Adrenal gland (tissue), 12 donors: ENCODE data around the gene RSPO1. TPM values are rescaled to one million over a fixed set of nuclear protein-coding genes. Genes with fewer than 3 reads are reported as not detected.

Experiments used
- DNase-seq, 7 donors: peaks; one replicate each; pipeline ENCODE4 v3.0.0-alpha.2; 2019 to 2020
- H3K27ac ChIP-seq, 5 donors: fragments of 200-600 bp; sonication (generic) in 4 of 5; 1 replicate in 3 of 5; 2 replicates in 2 of 5; pipeline versions ENCODE4 v1.5.1 to v1.8.0; 2016 to 2020; ENCODE audit warnings: mild to moderate bottlenecking in 1 of 5
- H3K27me3 ChIP-seq: fragments of 200-600 bp; 2 replicates; pipeline ENCODE4 v1.8.0; 2021
- H3K36me3 ChIP-seq, 2 donors: fragments of 200-600 bp; replicated peaks in 1 of 2; 1 replicate in 1 of 2; 2 replicates in 1 of 2; pipeline versions ENCODE4 v1.5.1 to v1.8.0; 2018 to 2022
- H3K4me1 ChIP-seq, 2 donors: fragments of 200-600 bp; replicated peaks in 1 of 2; 1 replicate in 1 of 2; 2 replicates in 1 of 2; pipeline versions ENCODE4 v1.5.1 to v1.8.0; 2018 to 2021
- H3K4me3 ChIP-seq, 4 donors: fragments of 200-600 bp; sonication (generic) in 3 of 4; one replicate each; pipeline ENCODE4 v1.5.1; 2016 to 2018
- H3K9me3 ChIP-seq, 3 donors: fragments of 200-600 bp; sonication (generic) in 1 of 3; replicated peaks in 1 of 3; 1 replicate in 2 of 3; 2 replicates in 1 of 3; pipeline versions ENCODE4 v1.5.1 to v1.8.0; 2016 to 2021
- POLR2A ChIP-seq, 2 donors: fragments of 450-650 bp; IDR thresholded peaks; one replicate each; pipeline ENCODE4 v1.6.1; 2017; ENCODE audit warnings: antibody characterized with exemption in 2 of 2, mild to moderate bottlenecking in 2 of 2, moderate library complexity in 1 of 2
- WGBS, 4 donors: extraction: QIAGEN DNeasy Blood & Tissue Kit in 2 of 4; methylation state at CpG; one replicate each; pipeline versions ENCODE4 v1.1.5 to v1.1.7; 2013 to 2017; 5-methylcytosine and 5-hydroxymethylcytosine counted together
- intact Hi-C, 2 donors: fragments of 100-400 bp; cut with DNase I; formaldehyde crosslinking; loops; one replicate each; pipeline versions ENCODE4 v1.14.1 to v1.15.0; 2022 to 2023
- polyA plus RNA-seq, 3 donors: library from polyadenylated mRNA; stranded (reverse); fragments of 200-250 nt in 2 of 3; fragments of 350-450 nt in 1 of 3; fragmentation: Illumina TruSeq in 1 of 3; extraction: RNeasy Lipid Tissue Mini Kit (QIAGEN cat#74804) in 1 of 3; gene quantifications; one replicate each; pipeline ENCODE4 v1.2.3, GENCODE V29; 2013 to 2014
- total RNA-seq, 9 donors: library from RNA; depleted of rRNA in 4 of 9; stranded (reverse); fragments of >200 nt in 4 of 9; fragments of 120-200 nt in 1 of 9; fragmentation: NEBNext Ultra II Directional in 1 of 9; extraction: Animal tissue kit (Norgen Biotek cat#: 25700) in 1 of 9; gene quantifications; one replicate each; pipeline versions ENCODE4 v1.1.0 to v1.2.4, GENCODE V29; 2013 to 2023
- TF ChIP-seq, protein P1 (sequence below), 6 experiments: fragments of 450-650 bp in 4 of 6; fragments of 200-600 bp in 2 of 6; sonication (generic) in 1 of 6; IDR thresholded peaks; 1 replicate in 5 of 6; 2 replicates in 1 of 6; pipeline versions ENCODE4 v1.5.1 to v1.8.0; 2016 to 2021; ENCODE audit warnings: antibody characterized with exemption in 6 of 6, mild to moderate bottlenecking in 2 of 6, moderate library complexity in 1 of 6
- donor health status: healthy with polysubstance abuse.
- donor health status: Bipolar disorder and iron deficiency.
- donor health status: DM: yes; HTN: yes; CAD: no.
- donor health status: DM: no; HTN: no; CAD: no.
- donor health status: DM: no; HTN: no; CAD: no.
- donor health status: DM: yes; HTN: yes; CAD: no.

Gene RSPO1
- total and polyA plus RNA-seq, 12 donors: 0.11 to 0.51 (median 0.18) TPM; not detected in 4

DNA sequence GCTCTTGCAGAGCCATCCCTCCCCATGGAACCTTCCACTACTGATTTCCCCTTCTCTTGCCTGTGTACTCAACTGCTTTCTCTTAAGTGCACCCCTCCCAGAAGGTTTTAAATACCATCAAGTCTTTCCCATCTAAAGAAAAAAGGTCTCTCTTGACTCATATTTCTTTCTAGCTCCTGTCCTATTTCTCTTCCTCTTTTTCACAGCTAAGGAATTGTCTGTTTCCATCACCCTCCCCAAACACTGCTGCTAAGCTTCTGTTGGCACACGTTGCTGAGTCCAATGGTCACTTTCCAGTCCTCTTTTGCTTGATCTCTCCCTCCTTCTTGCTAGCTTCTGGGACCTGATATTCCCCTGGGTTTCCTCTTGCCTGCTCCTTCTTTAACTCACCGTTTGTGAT is 25.7 kb downstream of the RSPO1 start:
- intact Hi-C loops: loop anchor here in 1 of 2 donors (5.0 kb wide), 1 partner anchor 73 kb away; no protein-coding TSS in a partner anchor
- Histone ChIP-seq H3K4me3 (no peak overlapping the region), H3K27me3 (no peaks in the 10 kb centered on the region), H3K36me3 (no peaks in the 10 kb centered on the region), H3K9me3 (no peaks in the 10 kb centered on the region), H3K4me1 (no peaks in the 10 kb centered on the region), H3K27ac (no peak overlapping the region)
- no peak for TF ChIP-seq POLR2A (IDR thresholded peaks at IDR 0.05)
- TF ChIP-seq, protein P1, sequence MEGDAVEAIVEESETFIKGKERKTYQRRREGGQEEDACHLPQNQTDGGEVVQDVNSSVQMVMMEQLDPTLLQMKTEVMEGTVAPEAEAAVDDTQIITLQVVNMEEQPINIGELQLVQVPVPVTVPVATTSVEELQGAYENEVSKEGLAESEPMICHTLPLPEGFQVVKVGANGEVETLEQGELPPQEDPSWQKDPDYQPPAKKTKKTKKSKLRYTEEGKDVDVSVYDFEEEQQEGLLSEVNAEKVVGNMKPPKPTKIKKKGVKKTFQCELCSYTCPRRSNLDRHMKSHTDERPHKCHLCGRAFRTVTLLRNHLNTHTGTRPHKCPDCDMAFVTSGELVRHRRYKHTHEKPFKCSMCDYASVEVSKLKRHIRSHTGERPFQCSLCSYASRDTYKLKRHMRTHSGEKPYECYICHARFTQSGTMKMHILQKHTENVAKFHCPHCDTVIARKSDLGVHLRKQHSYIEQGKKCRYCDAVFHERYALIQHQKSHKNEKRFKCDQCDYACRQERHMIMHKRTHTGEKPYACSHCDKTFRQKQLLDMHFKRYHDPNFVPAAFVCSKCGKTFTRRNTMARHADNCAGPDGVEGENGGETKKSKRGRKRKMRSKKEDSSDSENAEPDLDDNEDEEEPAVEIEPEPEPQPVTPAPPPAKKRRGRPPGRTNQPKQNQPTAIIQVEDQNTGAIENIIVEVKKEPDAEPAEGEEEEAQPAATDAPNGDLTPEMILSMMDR (IDR thresholded peaks at IDR 0.05): no peak
- WGBS, 4 donors: 23 to 37% (median 30%) methylated on average over 2 of the region's 2 CpGs
- DNase-seq: no peak

DNA sequence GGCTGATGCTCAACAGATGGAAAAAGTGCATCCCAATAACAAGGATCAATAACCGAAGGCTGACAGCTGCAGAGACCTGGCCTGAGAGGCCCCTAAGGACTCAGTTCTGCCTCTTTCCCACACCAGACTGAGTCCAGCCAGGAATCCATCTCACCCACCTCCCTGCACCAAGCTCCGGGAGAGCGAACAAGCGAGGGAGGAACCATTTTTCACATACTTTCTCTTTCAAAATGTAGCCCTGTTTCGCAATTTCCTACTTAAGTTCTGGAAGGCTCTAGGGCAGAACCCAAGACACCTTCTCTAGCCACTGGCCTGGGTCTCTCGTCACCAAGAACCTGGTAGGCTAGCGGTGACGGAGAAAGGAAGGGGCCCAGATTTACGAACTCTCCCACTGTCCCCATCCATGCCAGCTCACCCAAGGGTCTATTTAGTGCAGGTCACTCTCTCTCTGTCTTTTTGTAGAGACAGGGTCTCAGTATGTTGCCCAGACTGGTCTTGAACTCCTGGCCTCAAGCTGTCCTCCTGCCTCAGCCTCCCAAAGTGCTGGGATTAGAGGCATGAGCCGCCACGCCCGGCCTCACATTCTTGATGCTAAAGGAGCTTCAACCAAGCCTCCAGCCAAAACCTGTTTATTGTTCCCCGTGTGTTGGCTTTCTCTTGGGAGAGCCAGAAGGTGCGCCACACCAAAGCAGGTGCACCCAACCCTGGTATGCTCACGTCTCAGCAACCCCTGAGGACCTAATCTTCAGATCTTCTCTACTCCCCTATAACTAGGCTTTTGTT is 28.0 kb downstream of the RSPO1 start:
- Histone ChIP-seq H3K4me3 (no peak overlapping the region), H3K27me3 (no peaks in the 10 kb centered on the region), H3K27ac (no peak overlapping the region), H3K4me1 (peaks cover 0 to 3% of the 10 kb centered on the region in 2 donors), H3K36me3 (no peaks in the 10 kb centered on the region), H3K9me3 (no peaks in the 10 kb centered on the region)
- no peak for DNase-seq
- 73 to 79% (median 77%) methylated on average over 15 of the region's 15 CpGs for WGBS, 4 donors
- intact Hi-C loops: loop anchor here in 1 of 2 donors (5.0 kb wide), 1 partner anchor 76 kb away; no protein-coding TSS in a partner anchor
- TF ChIP-seq POLR2A (IDR thresholded peaks at IDR 0.05): no peak
- TF ChIP-seq, protein P1 (IDR thresholded peaks at IDR 0.05): no peak

DNA sequence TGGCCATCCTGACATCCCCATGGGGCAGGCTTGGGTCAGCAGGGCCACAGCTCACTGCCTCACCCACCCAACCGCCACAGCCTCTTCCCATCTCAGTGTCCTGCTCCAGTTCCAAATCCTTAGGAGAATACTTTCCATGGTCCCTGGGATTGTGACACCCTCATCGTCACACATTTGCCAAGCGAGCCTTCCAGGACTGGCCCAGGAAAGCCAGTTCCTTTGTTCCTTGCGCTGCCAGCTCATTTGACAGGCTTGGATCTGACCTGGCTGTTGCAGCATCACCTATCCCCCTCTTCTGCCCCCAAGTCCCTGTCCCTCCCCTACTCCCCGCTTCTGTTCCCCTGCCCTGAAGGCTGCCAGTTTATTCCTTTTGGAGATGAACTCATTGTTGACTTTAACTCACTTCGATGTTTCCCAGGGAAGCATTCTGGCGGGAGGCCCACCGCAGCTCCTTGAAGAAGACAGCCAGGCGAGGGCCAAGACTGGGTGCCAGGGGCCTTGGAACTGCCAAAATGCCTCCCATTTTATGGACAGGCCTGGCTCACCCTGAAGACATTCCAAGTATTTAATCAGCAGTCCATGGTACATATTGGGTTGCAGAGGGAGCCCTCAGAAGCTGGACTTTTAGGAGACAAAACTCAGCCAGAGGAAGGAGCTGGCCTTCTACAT is 28.8 kb downstream of the RSPO1 start:
- Histone ChIP-seq H3K27me3 (no peaks in the 10 kb centered on the region), H3K9me3 (no peaks in the 10 kb centered on the region), H3K27ac (no peak overlapping the region), H3K4me3 (no peak overlapping the region), H3K36me3 (no peaks in the 10 kb centered on the region), H3K4me1 (peaks cover 0 to 3% of the 10 kb centered on the region in 2 donors)
- no peak for DNase-seq
- intact Hi-C loops: loop anchor here in 1 of 2 donors (5.0 kb wide), 1 partner anchor 76 kb away; no protein-coding TSS in a partner anchor
- TF ChIP-seq, protein P1 (IDR thresholded peaks at IDR 0.05): no peak
- no peak for TF ChIP-seq POLR2A (IDR thresholded peaks at IDR 0.05)
- 76 to 81% (median 80%) methylated on average over 9 of the region's 9 CpGs for WGBS, 4 donors

DNA sequence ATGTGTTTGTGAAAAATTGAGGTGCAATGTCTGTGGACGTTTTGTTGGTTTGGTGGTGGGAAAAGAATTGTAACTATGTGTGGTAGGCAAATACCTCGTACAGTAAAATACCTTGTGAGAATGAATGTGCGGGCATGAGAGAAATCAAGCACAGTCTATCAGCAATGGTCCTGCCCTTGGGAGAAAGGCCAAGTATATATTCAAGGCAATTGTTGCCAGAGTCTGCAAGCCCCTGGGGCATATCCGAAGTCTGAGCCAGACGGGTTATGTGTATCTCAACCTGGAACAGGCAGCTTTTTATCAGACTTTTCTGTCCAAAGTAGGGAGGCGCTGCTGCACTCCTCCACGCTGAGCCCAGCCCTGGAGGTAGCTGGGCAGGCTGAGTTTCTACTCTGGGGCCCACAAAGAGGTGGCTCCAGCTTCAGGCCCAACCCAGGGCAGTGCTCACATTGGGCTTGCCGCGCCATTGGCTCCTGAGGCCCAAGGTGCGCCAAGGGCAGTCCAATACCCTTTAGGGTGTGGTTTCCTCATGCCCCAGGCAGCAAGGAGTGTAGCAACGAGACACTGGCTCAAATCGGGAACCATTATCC is 29.5 kb downstream of the RSPO1 start:
- H3K36me3 ChIP-seq: no peaks in the 10 kb centered on the region
- no peaks in the 10 kb centered on the region for H3K9me3 ChIP-seq
- DNase-seq: no peak
- H3K27me3 ChIP-seq: no peaks in the 10 kb centered on the region
- no peak overlapping the region for H3K4me3 ChIP-seq
- peaks cover 0 to 3% of the 10 kb centered on the region in 2 donors for H3K4me1 ChIP-seq
- TF ChIP-seq, protein P1 (IDR thresholded peaks at IDR 0.05): no peak
- TF ChIP-seq POLR2A (IDR thresholded peaks at IDR 0.05): no peak
- WGBS, 4 donors: 67 to 78% (median 70%) methylated on average over 8 to 12 of the region's 12 CpGs
- no peak overlapping the region for H3K27ac ChIP-seq
- intact Hi-C loops: loop anchor here in 1 of 2 donors (5.0 kb wide), 1 partner anchor 77 kb away; no protein-coding TSS in a partner anchor
